ENCODE measurements around the gene LMF1. TPM values are rescaled to one million over a fixed set of nuclear protein-coding genes. Genes with fewer than 3 reads are reported as not detected.

Gene LMF1
- total and polyA plus RNA-seq, 9 of the 15 experiments (the other 6 are each of a cell fraction or from before 2014, with no cell fraction given): 0.11 to 1.6 (median 0.55) TPM; not detected in 1

DNA sequence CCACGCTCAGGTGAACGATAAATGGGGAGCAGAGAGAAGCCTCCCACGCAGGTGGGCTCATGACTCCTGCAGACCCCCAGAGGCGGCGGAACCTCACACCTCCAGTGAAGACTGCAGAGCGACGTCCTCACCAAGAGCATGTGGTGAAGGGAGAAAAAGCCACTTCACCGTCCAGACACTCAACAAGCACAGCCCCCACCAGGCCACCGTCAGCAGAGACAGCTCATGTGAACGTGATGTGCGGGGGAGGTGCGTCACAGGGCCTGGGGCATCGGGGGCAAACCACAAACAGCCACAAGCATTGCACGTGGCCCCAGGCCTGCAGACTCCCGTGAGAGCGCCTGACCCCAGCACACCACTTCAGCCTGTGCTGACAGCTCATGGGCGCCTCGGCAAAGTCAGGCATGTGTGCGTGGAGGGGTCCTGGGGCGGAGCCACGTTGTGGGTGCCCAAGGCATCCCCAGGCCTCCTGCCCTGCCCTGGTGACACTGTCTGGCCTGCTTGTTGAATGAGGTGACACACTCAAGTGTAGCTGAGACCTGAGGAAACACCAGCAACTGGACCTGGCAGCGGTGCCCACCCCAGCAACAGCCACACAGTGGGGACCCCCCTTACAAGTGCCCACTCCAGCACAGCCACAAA, 19.0 kb downstream of the LMF1 start (continued):
- TF ChIP-seq, protein P1, sequence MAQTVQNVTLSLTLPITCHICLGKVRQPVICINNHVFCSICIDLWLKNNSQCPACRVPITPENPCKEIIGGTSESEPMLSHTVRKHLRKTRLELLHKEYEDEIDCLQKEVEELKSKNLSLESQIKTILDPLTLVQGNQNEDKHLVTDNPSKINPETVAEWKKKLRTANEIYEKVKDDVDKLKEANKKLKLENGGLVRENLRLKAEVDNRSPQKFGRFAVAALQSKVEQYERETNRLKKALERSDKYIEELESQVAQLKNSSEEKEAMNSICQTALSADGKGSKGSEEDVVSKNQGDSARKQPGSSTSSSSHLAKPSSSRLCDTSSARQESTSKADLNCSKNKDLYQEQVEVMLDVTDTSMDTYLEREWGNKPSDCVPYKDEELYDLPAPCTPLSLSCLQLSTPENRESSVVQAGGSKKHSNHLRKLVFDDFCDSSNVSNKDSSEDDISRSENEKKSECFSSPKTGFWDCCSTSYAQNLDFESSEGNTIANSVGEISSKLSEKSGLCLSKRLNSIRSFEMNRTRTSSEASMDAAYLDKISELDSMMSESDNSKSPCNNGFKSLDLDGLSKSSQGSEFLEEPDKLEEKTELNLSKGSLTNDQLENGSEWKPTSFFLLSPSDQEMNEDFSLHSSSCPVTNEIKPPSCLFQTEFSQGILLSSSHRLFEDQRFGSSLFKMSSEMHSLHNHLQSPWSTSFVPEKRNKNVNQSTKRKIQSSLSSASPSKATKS (CRISPR knock-in tag; IDR thresholded peaks at IDR 0.05): no peak
- TF ChIP-seq, protein P2, sequence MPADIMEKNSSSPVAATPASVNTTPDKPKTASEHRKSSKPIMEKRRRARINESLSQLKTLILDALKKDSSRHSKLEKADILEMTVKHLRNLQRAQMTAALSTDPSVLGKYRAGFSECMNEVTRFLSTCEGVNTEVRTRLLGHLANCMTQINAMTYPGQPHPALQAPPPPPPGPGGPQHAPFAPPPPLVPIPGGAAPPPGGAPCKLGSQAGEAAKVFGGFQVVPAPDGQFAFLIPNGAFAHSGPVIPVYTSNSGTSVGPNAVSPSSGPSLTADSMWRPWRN (IDR thresholded peaks at IDR 0.05; ENCODE audit: low read depth): peak; percentile 95
- 0 out of 2 replicates have a peak, but pooled peaks have one; percentile 12 for TF ChIP-seq GABPA (tag; conservative IDR thresholded peaks at IDR 0.05; ENCODE audit: low read depth)
- TF ChIP-seq MBD2 (IDR thresholded peaks at IDR 0.05; ENCODE audit: borderline replicate concordance, low read depth): no peak
- no peak for TF ChIP-seq NCOA6 (IDR thresholded peaks at IDR 0.05)
- peak; percentile 90; the same call in 1 of the 2 replicates for TF ChIP-seq FOXP1 (CRISPR knock-in tag; IDR thresholded peaks at IDR 0.05)
- TF ChIP-seq CCNT2 (IDR thresholded peaks at IDR 0.05; ENCODE audit: borderline replicate concordance, extremely low read depth, insufficient read length, low read depth, low read length): peak; percentile 74
- no peak for TF ChIP-seq TBL1XR1 (IDR thresholded peaks at IDR 0.05; ENCODE audit: low read length in 2 of 2)
- TF ChIP-seq, protein P3, sequence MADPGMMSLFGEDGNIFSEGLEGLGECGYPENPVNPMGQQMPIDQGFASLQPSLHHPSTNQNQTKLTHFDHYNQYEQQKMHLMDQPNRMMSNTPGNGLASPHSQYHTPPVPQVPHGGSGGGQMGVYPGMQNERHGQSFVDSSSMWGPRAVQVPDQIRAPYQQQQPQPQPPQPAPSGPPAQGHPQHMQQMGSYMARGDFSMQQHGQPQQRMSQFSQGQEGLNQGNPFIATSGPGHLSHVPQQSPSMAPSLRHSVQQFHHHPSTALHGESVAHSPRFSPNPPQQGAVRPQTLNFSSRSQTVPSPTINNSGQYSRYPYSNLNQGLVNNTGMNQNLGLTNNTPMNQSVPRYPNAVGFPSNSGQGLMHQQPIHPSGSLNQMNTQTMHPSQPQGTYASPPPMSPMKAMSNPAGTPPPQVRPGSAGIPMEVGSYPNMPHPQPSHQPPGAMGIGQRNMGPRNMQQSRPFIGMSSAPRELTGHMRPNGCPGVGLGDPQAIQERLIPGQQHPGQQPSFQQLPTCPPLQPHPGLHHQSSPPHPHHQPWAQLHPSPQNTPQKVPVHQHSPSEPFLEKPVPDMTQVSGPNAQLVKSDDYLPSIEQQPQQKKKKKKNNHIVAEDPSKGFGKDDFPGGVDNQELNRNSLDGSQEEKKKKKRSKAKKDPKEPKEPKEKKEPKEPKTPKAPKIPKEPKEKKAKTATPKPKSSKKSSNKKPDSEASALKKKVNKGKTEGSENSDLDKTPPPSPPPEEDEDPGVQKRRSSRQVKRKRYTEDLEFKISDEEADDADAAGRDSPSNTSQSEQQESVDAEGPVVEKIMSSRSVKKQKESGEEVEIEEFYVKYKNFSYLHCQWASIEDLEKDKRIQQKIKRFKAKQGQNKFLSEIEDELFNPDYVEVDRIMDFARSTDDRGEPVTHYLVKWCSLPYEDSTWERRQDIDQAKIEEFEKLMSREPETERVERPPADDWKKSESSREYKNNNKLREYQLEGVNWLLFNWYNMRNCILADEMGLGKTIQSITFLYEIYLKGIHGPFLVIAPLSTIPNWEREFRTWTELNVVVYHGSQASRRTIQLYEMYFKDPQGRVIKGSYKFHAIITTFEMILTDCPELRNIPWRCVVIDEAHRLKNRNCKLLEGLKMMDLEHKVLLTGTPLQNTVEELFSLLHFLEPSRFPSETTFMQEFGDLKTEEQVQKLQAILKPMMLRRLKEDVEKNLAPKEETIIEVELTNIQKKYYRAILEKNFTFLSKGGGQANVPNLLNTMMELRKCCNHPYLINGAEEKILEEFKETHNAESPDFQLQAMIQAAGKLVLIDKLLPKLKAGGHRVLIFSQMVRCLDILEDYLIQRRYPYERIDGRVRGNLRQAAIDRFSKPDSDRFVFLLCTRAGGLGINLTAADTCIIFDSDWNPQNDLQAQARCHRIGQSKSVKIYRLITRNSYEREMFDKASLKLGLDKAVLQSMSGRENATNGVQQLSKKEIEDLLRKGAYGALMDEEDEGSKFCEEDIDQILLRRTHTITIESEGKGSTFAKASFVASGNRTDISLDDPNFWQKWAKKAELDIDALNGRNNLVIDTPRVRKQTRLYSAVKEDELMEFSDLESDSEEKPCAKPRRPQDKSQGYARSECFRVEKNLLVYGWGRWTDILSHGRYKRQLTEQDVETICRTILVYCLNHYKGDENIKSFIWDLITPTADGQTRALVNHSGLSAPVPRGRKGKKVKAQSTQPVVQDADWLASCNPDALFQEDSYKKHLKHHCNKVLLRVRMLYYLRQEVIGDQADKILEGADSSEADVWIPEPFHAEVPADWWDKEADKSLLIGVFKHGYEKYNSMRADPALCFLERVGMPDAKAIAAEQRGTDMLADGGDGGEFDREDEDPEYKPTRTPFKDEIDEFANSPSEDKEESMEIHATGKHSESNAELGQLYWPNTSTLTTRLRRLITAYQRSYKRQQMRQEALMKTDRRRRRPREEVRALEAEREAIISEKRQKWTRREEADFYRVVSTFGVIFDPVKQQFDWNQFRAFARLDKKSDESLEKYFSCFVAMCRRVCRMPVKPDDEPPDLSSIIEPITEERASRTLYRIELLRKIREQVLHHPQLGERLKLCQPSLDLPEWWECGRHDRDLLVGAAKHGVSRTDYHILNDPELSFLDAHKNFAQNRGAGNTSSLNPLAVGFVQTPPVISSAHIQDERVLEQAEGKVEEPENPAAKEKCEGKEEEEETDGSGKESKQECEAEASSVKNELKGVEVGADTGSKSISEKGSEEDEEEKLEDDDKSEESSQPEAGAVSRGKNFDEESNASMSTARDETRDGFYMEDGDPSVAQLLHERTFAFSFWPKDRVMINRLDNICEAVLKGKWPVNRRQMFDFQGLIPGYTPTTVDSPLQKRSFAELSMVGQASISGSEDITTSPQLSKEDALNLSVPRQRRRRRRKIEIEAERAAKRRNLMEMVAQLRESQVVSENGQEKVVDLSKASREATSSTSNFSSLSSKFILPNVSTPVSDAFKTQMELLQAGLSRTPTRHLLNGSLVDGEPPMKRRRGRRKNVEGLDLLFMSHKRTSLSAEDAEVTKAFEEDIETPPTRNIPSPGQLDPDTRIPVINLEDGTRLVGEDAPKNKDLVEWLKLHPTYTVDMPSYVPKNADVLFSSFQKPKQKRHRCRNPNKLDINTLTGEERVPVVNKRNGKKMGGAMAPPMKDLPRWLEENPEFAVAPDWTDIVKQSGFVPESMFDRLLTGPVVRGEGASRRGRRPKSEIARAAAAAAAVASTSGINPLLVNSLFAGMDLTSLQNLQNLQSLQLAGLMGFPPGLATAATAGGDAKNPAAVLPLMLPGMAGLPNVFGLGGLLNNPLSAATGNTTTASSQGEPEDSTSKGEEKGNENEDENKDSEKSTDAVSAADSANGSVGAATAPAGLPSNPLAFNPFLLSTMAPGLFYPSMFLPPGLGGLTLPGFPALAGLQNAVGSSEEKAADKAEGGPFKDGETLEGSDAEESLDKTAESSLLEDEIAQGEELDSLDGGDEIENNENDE (IDR thresholded peaks at IDR 0.05; ENCODE audit: low read depth, low read length): no peak
- no peak for TF ChIP-seq MAFK (IDR thresholded peaks at IDR 0.05; ENCODE audit: low read length)
- TF ChIP-seq MAFF (IDR thresholded peaks at IDR 0.05; ENCODE audit: low read length): no peak
- no peak for TF ChIP-seq DLX4 (CRISPR knock-in tag; IDR thresholded peaks at IDR 0.05)

Data from K562 (cell line).